ENCODE data around the gene ARHGEF3.
A peak's percentile ranks its signal among the peaks of the same experiment; 100 is the strongest.

The ARHGEF3 gene

DNA sequence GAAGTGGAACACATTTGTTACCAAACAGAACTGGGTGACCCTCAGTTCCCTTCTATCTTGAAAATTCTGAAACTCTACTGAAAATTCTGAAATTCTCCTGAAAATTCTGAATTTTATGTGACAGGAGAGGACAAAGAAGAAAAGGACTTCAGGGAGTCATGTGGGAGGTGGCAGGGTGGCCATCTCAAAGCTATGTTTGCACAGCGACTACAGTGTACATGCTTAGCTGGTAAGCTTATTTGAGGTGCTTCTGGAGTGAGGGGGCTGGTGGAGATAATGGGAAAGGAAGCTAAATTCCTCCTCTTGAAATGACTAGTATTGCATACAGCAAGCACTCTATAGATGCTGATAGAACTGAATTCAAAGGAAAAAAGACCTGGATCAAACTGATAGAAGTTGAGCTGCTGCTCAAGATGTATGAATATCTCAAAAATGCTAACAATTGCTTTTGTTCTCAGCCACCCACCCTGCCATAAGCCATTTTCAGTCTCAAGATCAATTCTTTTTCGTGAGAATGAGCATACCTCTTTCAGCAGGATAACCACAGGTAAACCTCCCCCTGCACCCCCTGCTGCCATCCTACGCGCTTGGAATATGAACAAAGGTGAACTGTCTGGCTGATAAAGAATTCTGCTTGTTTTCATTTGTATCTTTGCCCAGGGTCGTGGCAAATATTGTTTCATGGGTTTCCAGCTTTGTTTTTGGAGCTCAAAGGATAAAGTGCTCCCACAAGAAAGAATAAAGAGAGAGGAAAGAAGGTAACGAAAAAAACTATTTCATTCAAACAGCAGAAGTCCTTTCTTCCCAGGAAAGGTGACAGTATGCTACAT is 16.6 kb upstream of the ARHGEF3 start:
- Histone ChIP-seq H3K36me3 (ENCODE audit: insufficient read depth, low read length) (no peaks in the 10 kb centered on the region), H3K9ac (ENCODE audit: low read depth, low read length) (no peak overlapping the region), H3K4me1 (ENCODE audit: control insufficient read depth, insufficient read depth, low read length) (peaks cover 4% of the 10 kb centered on the region), H3K4me3 (ENCODE audit: low read length) (no peak overlapping the region), H3K9me3 (replicated peaks; ENCODE audit: low read length) (no peaks in the 10 kb centered on the region), H3K4me2 (ENCODE audit: low read length) (no peak overlapping the region), H3K27me3 (ENCODE audit: control insufficient read depth, insufficient read depth, low read length) (peaks cover 4% of the 10 kb centered on the region)

DNA sequence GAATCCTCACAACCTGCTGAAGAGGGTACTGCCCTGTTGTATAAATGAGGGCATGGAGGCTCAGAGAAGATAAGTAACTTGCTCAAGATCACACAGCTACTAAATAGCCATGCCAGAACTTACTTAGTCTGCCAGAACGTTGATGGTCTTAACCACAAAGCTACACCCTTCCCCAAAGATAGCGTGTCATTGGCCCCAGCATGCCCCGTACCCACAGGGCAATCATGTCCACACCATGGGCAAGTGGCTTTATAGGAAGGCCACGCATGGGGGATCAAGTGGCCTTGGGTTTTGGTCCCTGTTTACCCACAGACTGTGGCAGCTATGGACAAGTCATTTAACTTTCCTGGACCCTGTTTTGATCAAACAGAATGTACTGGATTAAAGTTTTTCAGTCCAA is 15.9 kb upstream of the ARHGEF3 start:
- Histone ChIP-seq H3K4me3 (ENCODE audit: low read length) (no peak overlapping the region), H3K9me3 (replicated peaks; ENCODE audit: low read length) (no peaks in the 10 kb centered on the region), H3K9ac (ENCODE audit: low read depth, low read length) (no peak overlapping the region), H3K27me3 (ENCODE audit: control insufficient read depth, insufficient read depth, low read length) (peaks cover 4% of the 10 kb centered on the region), H3K4me2 (ENCODE audit: low read length) (no peak overlapping the region), H3K36me3 (ENCODE audit: insufficient read depth, low read length) (no peaks in the 10 kb centered on the region), H3K4me1 (ENCODE audit: control insufficient read depth, insufficient read depth, low read length) (peaks cover 10% of the 10 kb centered on the region)

DNA sequence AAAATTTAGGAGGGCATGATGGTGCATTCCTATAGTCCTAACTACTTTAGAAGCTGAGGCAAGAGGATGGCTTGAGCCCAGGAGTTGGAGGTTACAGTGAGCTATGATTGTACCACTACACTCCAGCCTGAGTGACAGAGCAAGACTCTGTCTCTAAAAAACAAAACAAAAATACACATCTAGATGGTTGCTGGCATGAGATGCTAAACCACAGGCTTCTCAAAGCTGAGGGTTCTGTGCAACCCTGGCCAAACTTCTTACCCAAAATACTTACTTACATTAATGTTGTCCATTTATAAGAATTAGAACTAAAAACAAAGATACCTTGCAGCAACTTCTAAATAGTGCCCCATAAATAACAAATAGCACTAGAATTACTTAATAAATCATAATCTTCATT is 14.3 kb upstream of the ARHGEF3 start:
- Histone ChIP-seq H3K9ac (ENCODE audit: low read depth, low read length) (no peak overlapping the region), H3K4me3 (ENCODE audit: low read length) (no peak overlapping the region), H3K27me3 (ENCODE audit: control insufficient read depth, insufficient read depth, low read length) (peaks cover 7% of the 10 kb centered on the region), H3K36me3 (ENCODE audit: insufficient read depth, low read length) (no peaks in the 10 kb centered on the region), H3K9me3 (replicated peaks; ENCODE audit: low read length) (no peaks in the 10 kb centered on the region), H3K4me1 (ENCODE audit: control insufficient read depth, insufficient read depth, low read length) (peaks cover 11% of the 10 kb centered on the region), H3K4me2 (ENCODE audit: low read length) (no peak overlapping the region)

DNA sequence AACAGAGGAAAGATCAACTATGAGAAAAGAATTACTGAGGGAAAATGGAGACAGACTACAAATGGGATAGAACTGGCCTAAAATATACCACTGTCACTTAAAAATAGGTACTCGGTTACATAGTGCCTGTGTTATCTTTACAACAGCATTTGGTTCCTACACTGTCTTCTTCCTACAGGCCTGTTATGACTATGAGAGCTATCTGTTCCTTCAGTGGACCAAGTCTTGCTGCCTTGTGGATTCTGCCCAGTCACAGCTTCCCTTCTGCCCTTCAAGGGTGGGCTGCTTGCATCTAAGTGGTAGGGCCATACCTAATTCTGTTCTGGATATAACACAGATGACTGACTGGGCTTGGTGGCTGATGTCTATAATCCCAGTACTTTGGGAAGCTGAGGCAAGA is 13.8 kb upstream of the ARHGEF3 start:
- H3K27me3 ChIP-seq (ENCODE audit: control insufficient read depth, insufficient read depth, low read length) = peaks cover 10% of the 10 kb centered on the region
- no peaks in the 10 kb centered on the region for H3K36me3 ChIP-seq (ENCODE audit: insufficient read depth, low read length)
- no peak overlapping the region for H3K9ac ChIP-seq (ENCODE audit: low read depth, low read length)
- H3K9me3 ChIP-seq (replicated peaks; ENCODE audit: low read length) = no peaks in the 10 kb centered on the region
- H3K4me3 ChIP-seq (ENCODE audit: low read length) = no peak overlapping the region
- peaks cover 11% of the 10 kb centered on the region for H3K4me1 ChIP-seq (ENCODE audit: control insufficient read depth, insufficient read depth, low read length)
- no peak overlapping the region for H3K4me2 ChIP-seq (ENCODE audit: low read length)

DNA sequence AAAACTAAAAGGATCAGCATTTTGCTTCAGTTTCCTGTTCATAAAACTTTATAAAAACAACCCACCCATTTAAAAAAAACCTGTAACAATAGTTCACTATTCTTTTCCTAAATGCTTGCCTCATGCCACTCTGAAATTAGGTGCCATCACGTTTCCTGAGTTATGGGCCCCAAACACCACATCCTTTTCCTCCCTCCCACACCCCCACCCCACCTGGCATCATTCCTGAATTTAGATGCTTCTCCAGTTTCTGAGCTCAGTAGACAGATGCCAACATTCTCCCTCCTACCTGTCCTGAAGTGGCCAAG is 11.9 kb upstream of the ARHGEF3 start:
- Histone ChIP-seq H3K4me1 (ENCODE audit: control insufficient read depth, insufficient read depth, low read length) (peaks cover 11% of the 10 kb centered on the region), H3K4me3 (ENCODE audit: low read length) (no peak overlapping the region)

DNA sequence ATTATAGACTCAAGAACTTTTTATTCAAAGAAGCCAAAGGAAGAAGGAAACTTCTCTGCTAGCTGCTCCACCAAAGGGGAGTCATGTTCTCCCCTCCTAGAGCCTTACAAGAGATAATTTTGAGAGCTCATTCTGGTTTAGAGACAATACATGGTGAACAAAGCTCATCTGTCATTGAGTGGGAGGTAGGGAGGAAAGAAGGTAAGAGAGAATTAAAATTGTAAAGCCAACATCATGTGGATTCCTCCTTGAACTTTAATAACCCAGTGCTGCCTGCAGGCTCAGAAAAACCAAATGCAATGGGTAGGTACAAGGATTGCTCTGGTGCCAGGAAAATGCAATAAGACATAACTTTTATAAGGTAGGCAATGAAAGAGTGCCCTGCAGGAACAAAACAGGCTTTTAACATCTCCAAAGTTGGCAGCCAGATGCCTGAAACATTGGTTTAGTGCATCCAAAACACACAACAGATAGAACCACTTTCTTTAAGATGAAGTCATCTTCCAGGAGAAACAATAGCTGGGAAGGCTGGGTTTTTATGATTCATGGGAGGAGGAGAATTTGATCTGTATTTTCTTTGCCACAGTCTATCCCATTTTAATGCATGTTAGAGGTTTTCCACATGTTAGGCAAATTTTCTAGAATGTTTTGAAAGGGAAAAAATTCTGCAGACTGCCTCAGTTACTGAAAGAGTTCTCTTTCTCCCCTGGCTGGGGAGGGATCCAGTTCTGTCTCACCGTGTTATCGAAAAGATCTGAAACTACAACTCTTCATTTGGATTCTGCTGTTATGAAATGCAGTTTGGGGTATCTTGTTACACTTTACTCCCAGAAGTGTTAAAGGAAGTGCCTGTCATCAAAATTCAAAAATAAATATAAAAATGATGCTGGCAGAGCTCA is 11.3 kb upstream of the ARHGEF3 start:
- no peak overlapping the region for H3K9ac ChIP-seq (ENCODE audit: low read depth, low read length)
- peak overlapping the region; percentile 41 for H3K4me2 ChIP-seq (ENCODE audit: low read length)
- H3K9me3 ChIP-seq (replicated peaks; ENCODE audit: low read length) = no peaks in the 10 kb centered on the region
- H3K4me3 ChIP-seq (ENCODE audit: low read length) = no peak overlapping the region
- H3K27me3 ChIP-seq (ENCODE audit: control insufficient read depth, insufficient read depth, low read length) = peaks cover 11% of the 10 kb centered on the region
- H3K36me3 ChIP-seq (ENCODE audit: insufficient read depth, low read length) = no peaks in the 10 kb centered on the region
- peaks cover 11% of the 10 kb centered on the region for H3K4me1 ChIP-seq (ENCODE audit: control insufficient read depth, insufficient read depth, low read length)

More for the DNA sequence above, 11.9 kb upstream of the ARHGEF3 start:
- no peak overlapping the region for H3K9ac ChIP-seq (ENCODE audit: low read depth, low read length)
- H3K9me3 ChIP-seq (replicated peaks; ENCODE audit: low read length) = no peaks in the 10 kb centered on the region
- peaks cover 11% of the 10 kb centered on the region for H3K27me3 ChIP-seq (ENCODE audit: control insufficient read depth, insufficient read depth, low read length)
- peak overlapping the region; percentile 41 for H3K4me2 ChIP-seq (ENCODE audit: low read length)
- H3K36me3 ChIP-seq (ENCODE audit: insufficient read depth, low read length) = no peaks in the 10 kb centered on the region

DNA sequence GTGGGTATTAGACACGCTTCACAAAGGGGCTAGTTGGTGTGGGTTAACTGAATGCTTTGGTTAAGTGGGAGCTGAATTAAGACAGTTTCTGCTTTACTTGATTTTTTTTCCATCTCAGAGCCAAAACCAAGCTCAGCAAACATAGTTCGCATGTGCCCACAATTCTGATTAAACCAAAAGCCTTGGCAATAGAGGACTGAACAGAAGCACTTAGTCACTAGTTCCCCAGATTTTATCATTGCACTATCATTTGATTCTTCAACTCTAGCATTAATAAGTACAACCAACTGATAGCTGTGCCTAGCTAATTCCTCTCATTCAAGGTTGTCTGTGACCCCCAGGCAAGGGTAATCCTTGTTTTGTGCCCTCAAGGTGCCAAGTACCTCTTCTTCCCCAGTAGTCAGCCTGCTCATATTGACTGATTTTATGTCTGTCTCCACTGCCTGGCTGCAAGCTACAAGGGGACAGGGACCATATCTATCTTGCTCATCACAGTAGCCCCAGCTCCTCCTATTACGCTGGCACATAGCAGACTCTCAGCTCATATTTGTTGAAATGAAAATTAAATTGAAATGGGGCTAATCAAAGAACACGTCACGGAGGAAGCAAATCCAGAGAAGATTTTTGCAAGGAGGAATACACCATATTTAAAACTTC is 9.9 kb upstream of the ARHGEF3 start:
- Histone ChIP-seq H3K9me3 (replicated peaks; ENCODE audit: low read length) (no peaks in the 10 kb centered on the region), H3K4me2 (ENCODE audit: low read length) (no peak overlapping the region), H3K9ac (ENCODE audit: low read depth, low read length) (no peak overlapping the region), H3K27me3 (ENCODE audit: control insufficient read depth, insufficient read depth, low read length) (peaks cover 9% of the 10 kb centered on the region), H3K4me3 (ENCODE audit: low read length) (no peak overlapping the region), H3K36me3 (ENCODE audit: insufficient read depth, low read length) (no peaks in the 10 kb centered on the region), H3K4me1 (ENCODE audit: control insufficient read depth, insufficient read depth, low read length) (peaks cover 11% of the 10 kb centered on the region)

DNA sequence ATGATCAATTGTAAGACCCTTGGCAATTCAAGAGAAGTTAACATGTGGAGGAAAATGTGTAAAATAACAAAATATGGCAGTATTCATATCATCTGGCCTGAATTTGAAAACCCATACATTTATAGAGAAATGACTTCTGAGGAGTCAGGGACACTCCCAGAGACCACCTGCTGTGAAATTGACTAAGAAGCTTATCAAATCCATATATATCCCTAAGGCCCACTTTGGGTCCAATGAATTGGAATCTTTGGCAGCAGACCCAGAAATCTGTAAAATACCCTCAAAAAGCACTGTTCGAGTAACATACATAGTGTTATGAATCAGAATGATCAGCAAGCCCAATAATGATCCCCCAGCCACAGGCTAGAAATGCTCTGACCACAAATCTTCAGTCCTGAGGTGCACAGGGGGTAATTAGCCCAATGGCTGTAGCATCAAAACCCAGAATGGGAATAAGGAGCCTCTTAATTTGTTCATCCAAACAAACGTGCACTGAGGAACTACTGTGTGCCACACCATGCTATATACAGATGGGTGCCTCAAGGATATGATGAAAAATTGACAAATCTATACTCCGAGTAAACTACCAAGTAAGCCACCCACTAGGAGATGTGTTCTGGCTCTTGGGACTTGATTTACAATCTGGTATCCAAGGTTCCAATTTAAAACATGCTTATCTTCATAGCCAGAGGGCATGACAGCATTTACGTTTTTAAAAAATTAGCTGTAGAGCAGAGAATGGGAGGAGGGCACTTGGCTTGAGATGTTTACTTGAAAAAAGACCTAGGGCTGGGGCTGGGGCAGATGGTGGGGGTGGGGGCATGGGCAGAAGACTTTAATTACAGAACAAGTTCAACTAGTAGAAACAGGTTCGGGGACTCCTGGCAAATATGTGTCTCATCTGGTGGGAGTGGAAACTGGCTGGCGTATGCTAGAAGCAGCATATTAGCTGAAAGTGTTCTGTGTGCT is 9.1 kb upstream of the ARHGEF3 start:
- Histone ChIP-seq H3K27me3 (ENCODE audit: control insufficient read depth, insufficient read depth, low read length) (peaks cover 7% of the 10 kb centered on the region), H3K4me3 (ENCODE audit: low read length) (no peak overlapping the region), H3K9me3 (replicated peaks; ENCODE audit: low read length) (no peaks in the 10 kb centered on the region), H3K4me1 (ENCODE audit: control insufficient read depth, insufficient read depth, low read length) (peaks cover 11% of the 10 kb centered on the region), H3K36me3 (ENCODE audit: insufficient read depth, low read length) (no peaks in the 10 kb centered on the region), H3K4me2 (ENCODE audit: low read length) (no peak overlapping the region), H3K9ac (ENCODE audit: low read depth, low read length) (no peak overlapping the region)

DNA sequence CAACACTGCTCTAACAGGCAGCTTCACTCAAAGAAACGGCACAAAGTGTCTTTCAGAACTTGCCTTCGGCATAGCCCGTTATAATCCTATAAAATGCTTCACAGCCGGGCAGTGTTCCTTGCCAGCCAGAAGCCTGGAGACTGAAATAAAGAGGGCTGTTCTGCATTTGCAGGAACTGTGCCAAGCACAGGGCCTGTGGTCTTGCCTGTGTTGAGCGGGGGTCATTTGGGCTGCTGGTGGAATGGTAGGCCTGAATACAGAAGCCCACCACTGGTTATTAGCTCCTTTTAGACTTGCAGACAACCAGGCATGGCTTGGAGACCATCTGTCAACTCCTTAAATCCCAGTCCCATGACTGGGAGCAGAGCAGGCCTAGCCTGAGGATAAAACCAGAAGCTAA is 4.7 kb upstream of the ARHGEF3 start:
- no peaks in the 10 kb centered on the region for H3K9me3 ChIP-seq (replicated peaks; ENCODE audit: low read length)
- H3K9ac ChIP-seq (ENCODE audit: low read depth, low read length) = no peak overlapping the region
- peaks cover 2% of the 10 kb centered on the region for H3K4me1 ChIP-seq (ENCODE audit: control insufficient read depth, insufficient read depth, low read length)
- H3K4me2 ChIP-seq (ENCODE audit: low read length) = no peak overlapping the region
- H3K4me3 ChIP-seq (ENCODE audit: low read length) = no peak overlapping the region
- no peaks in the 10 kb centered on the region for H3K36me3 ChIP-seq (ENCODE audit: insufficient read depth, low read length)
- H3K27me3 ChIP-seq (ENCODE audit: control insufficient read depth, insufficient read depth, low read length) = peaks cover 5% of the 10 kb centered on the region

DNA sequence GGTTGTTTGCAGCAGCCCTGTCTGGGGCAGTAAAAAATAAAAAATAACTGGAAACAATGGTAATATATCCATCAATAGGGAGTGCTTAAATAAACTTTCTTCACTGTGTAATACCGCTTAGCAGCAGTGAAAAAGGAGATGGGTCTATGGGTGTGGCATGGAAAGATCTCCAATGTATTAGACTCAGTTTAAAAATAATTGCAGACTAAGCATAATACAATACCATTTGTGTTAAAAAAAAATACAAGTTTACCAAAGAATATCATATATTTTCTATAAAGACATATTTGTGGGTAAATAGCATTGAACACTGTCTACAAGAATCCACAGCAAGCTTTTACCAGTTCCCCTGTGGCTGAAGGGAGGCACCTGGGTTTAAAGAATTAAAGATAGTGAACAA is 1.0 kb upstream of the ARHGEF3 start:
- H3K36me3 ChIP-seq (ENCODE audit: insufficient read depth, low read length) = no peaks in the 10 kb centered on the region
- no peak overlapping the region for H3K4me3 ChIP-seq (ENCODE audit: low read length)
- no peaks in the 10 kb centered on the region for H3K9me3 ChIP-seq (replicated peaks; ENCODE audit: low read length)
- no peak overlapping the region for H3K9ac ChIP-seq (ENCODE audit: low read depth, low read length)
- H3K27me3 ChIP-seq (ENCODE audit: control insufficient read depth, insufficient read depth, low read length) = no peaks in the 10 kb centered on the region
- peaks cover 12% of the 10 kb centered on the region for H3K4me1 ChIP-seq (ENCODE audit: control insufficient read depth, insufficient read depth, low read length)
- no peak overlapping the region for H3K4me2 ChIP-seq (ENCODE audit: low read length)

Data from skeletal muscle satellite cell (primary cell).